Endothelial cell of umbilical vein (primary cell): ENCODE measurements around the gene CD93. TPM values are rescaled to one million over a fixed set of nuclear protein-coding genes. Genes with fewer than 3 reads are reported as not detected.

Experiments
- BruUV-seq: library from RNA; stranded (reverse); fragments of 400-500 nt; replicated peaks from 2 replicates; lab custom pipeline; 2021; lab: Mats Ljungman, UMichigan
- CTCF ChIA-PET: fragments of 300-600, 350-600 bp; sonication (Branson Sonifier 250); formaldehyde crosslinking; loops from one replicate; lab custom pipeline; 2021; ENCODE audit warnings: antibody characterized with exemption, inconsistent platforms; lab: Charles Lee
- POLR2A ChIA-PET: fragments of 300-600, 350-600 bp; sonication (Branson Sonifier 250); formaldehyde crosslinking; loops from one replicate; lab custom pipeline; 2021; ENCODE audit warnings: antibody characterized with exemption, inconsistent platforms; lab: Charles Lee
- DNase-seq: peaks from one replicate; pipeline ENCODE4 v3.0.0-alpha.2; 2011; ENCODE audit warnings: low read depth, low spot score
- FAIRE-seq: peaks from 2 replicates; lab custom pipeline; 2011; peaks lifted over from hg19 to GRCh38; lab: Jason Lieb, UNC
- H2AFZ ChIP-seq: 2 replicates; pipeline ENCODE4 v1.6.0; 2012; ENCODE audit warnings: low read depth, low read length, control low read depth, inconsistent platforms
- H3K27ac ChIP-seq: 2 replicates; pipeline ENCODE4 v1.5.1; 2011; ENCODE audit warnings: low read depth, mild to moderate bottlenecking, control low read depth, low read length, moderate library complexity; ENCODE audit not compliant: insufficient read depth
- H3K27me3 ChIP-seq, 2 experiments: 2 replicates each; pipeline versions ENCODE4 v1.6.0 to v1.6.1; 2011; ENCODE audit warnings: low read length in 2 of 2, mixed read lengths in 1 of 2; ENCODE audit not compliant: control insufficient read depth in 2 of 2, insufficient read depth in 2 of 2
- H3K36me3 ChIP-seq, 2 experiments: 2 replicates in 1 of 2; 3 replicates in 1 of 2; pipeline ENCODE4 v1.5.1; 2011; ENCODE audit warnings: low read length in 2 of 2, mild to moderate bottlenecking in 1 of 2, moderate library complexity in 1 of 2; ENCODE audit not compliant: control insufficient read depth in 2 of 2, insufficient read depth in 2 of 2; ENCODE audit errors: extremely low read depth in 1 of 2
- H3K4me1 ChIP-seq: 3 replicates; pipeline ENCODE4 v1.5.1; 2011; ENCODE audit warnings: mild to moderate bottlenecking, low read length; ENCODE audit not compliant: control insufficient read depth, insufficient read depth; ENCODE audit errors: extremely low read depth
- H3K4me2 ChIP-seq: 2 replicates; pipeline ENCODE4 v1.6.1; 2011; ENCODE audit warnings: low read length, control low read depth, mixed read lengths; ENCODE audit not compliant: insufficient read depth
- H3K4me3 ChIP-seq, 3 experiments: fragments of 200-600 bp in 1 of 3; sonication (generic), shearing (Covaris generic) in 1 of 3; replicated peaks in 1 of 3; 2 replicates each; pipeline ENCODE4 v1.5.1; 2011 to 2016; ENCODE audit warnings: control low read depth in 3 of 3, low read length in 3 of 3, mild to moderate bottlenecking in 2 of 3, inconsistent platforms in 1 of 3, low read depth in 1 of 3, moderate library complexity in 1 of 3; ENCODE audit not compliant: insufficient read depth in 1 of 3
- H3K79me2 ChIP-seq: 2 replicates; pipeline ENCODE4 v1.6.0; 2012; ENCODE audit warnings: low read length, inconsistent platforms; ENCODE audit not compliant: control insufficient read depth, insufficient read depth
- H3K9ac ChIP-seq: replicated peaks from 2 replicates; pipeline ENCODE3; 2011; ENCODE audit warnings: low read length, control low read depth; ENCODE audit not compliant: insufficient read depth; ENCODE audit errors: extremely low read depth
- H3K9me1 ChIP-seq: replicated peaks from 3 replicates; pipeline ENCODE4 v1.6.0; 2011; ENCODE audit warnings: mild to moderate bottlenecking, low read length; ENCODE audit not compliant: control insufficient read depth, insufficient read depth; ENCODE audit errors: extremely low read depth
- H3K9me3 ChIP-seq: replicated peaks from 2 replicates; pipeline ENCODE4 v1.5.1; 2012; ENCODE audit warnings: low read length, inconsistent platforms; ENCODE audit not compliant: control insufficient read depth, insufficient read depth
- H4K20me1 ChIP-seq: replicated peaks from 2 replicates; pipeline ENCODE3; 2011; ENCODE audit warnings: mild to moderate bottlenecking, low read length; ENCODE audit not compliant: control insufficient read depth, insufficient read depth; ENCODE audit errors: extremely low read depth
- EZH2 ChIP-seq: IDR thresholded peaks from 2 replicates; pipeline ENCODE4 v1.6.1; 2012; ENCODE audit warnings: borderline replicate concordance, low read depth, mild to moderate bottlenecking, moderate library complexity, low read length, inconsistent platforms; ENCODE audit not compliant: severe bottlenecking
- FOS ChIP-seq: IDR thresholded peaks from 2 replicates; pipeline ENCODE4 v1.6.1; 2011; ENCODE audit warnings: mild to moderate bottlenecking, low read length, moderate library complexity, borderline replicate concordance; ENCODE audit not compliant: insufficient read depth
- GATA2 ChIP-seq: IDR thresholded peaks from 2 replicates; pipeline ENCODE4 v1.7.0; 2011; ENCODE audit warnings: low read depth, mild to moderate bottlenecking, moderate library complexity, mixed read lengths, low read length; ENCODE audit not compliant: insufficient read length, insufficient read depth
- JUN ChIP-seq: IDR thresholded peaks from 2 replicates; pipeline ENCODE4 v1.6.1; 2011; ENCODE audit warnings: borderline replicate concordance, low read depth; ENCODE audit not compliant: insufficient read length, insufficient read depth
- MYC ChIP-seq: IDR thresholded peaks from one replicate; pipeline ENCODE4 v1.6.1; 2011; ENCODE audit warnings: mild to moderate bottlenecking, low read depth, low read length
- POLR2A ChIP-seq: IDR thresholded peaks from 2 replicates; pipeline ENCODE4 v1.6.1; 2012; ENCODE audit warnings: low read depth, mild to moderate bottlenecking, control low read depth, low read length
- POLR2AphosphoS5 ChIP-seq: IDR thresholded peaks from 2 replicates; pipeline ENCODE4 v1.6.1; 2012; ENCODE audit warnings: low read depth, mild to moderate bottlenecking, control low read depth, low read length, moderate library complexity; ENCODE audit not compliant: insufficient read depth
- dilution Hi-C: fragments of 300-500 bp; cut with MboI; formaldehyde crosslinking; loops from one replicate; pipeline ENCODE4 v1.15.0; 2019; ENCODE audit warnings: low sequenced_read_pairs; ENCODE audit not compliant: extremely low pct_ligation_motif_present
- intact Hi-C: fragments of 100-400 bp; cut with micrococcal nuclease; formaldehyde crosslinking; loops from one replicate; pipeline ENCODE4 v1.10.0; 2022
- polyA plus RNA-seq, 4 experiments: library from polyadenylated mRNA; depleted of rRNA in 3 of 4; stranded (reverse) in 3 of 4; unstranded in 1 of 4; fragments of >200 nt; gene quantifications; 2 replicates each; pipeline versions ENCODE4 v1.2.1 to v1.2.3, GENCODE V29; 2011 to 2012; ENCODE audit warnings: missing spikeins in 1 of 4
- total RNA-seq: library from RNA; stranded (reverse); gene quantifications from 2 replicates; pipeline ENCODE4 v1.2.3, GENCODE V29; 2021
- TF ChIP-seq, protein P1 (sequence below), 2 donors: IDR thresholded peaks; 1 replicate in 1 of 2; 2 replicates in 1 of 2; pipeline ENCODE4 v1.5.1; 2011; ENCODE audit warnings: low read length in 2 of 2, mild to moderate bottlenecking in 2 of 2, moderate library complexity in 2 of 2, control low read depth in 1 of 2, inconsistent platforms in 1 of 2, low read depth in 1 of 2; ENCODE audit not compliant: insufficient read depth in 1 of 2; ENCODE audit errors: extremely low read depth in 1 of 2
- TF ChIP-seq, protein P2 (sequence below): IDR thresholded peaks from 2 replicates; pipeline ENCODE4 v1.6.1; 2011; ENCODE audit not compliant: insufficient read depth, insufficient read length

CD93 gene
- total and polyA plus RNA-seq, 2 donors (not counting 3 experiments of a cell fraction or from before 2014, with no cell fraction given): 180 to 413 TPM

DNA sequence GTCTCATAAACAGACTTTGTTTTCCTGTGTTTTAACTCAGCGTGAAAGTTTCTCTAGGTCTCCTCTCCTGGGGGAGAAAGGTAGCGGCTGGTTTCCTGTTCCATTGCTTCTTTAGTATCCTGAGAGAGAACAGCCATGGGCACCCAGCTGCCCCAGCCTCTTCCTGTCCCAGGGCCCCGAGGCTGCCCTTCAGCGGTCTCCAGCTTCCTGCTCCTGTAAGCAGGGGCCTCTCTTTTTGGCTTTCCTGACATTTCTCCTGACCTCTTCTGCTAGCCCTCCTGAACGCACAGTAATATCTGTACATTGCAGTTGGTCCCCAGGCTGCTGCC is 53.4 kb downstream of the CD93 start:
- no peak overlapping the region for H3K9ac ChIP-seq
- H3K27me3 ChIP-seq: peaks cover 9 to 18% of the 10 kb centered on the region in 2 experiments
- no peaks in the 10 kb centered on the region for H3K9me3 ChIP-seq
- ChIA-PET POLR2A (no interaction called here), CTCF (interaction anchor here (1.0 kb wide), 1 partner anchor 85 kb away, joined by 3 read pairs; no protein-coding TSS in a partner anchor)
- H3K4me1 ChIP-seq: no peaks in the 10 kb centered on the region
- DNase-seq: no peak
- no peaks in the 10 kb centered on the region for H3K9me1 ChIP-seq
- H4K20me1 ChIP-seq: no peaks in the 10 kb centered on the region
- dilution Hi-C loops (no loop called here), intact Hi-C loops (no loop called here)
- no peak for FAIRE-seq
- TF ChIP-seq POLR2AphosphoS5: no peak
- no peak for TF ChIP-seq GATA2
- no peak for TF ChIP-seq EZH2
- TF ChIP-seq, protein P1, sequence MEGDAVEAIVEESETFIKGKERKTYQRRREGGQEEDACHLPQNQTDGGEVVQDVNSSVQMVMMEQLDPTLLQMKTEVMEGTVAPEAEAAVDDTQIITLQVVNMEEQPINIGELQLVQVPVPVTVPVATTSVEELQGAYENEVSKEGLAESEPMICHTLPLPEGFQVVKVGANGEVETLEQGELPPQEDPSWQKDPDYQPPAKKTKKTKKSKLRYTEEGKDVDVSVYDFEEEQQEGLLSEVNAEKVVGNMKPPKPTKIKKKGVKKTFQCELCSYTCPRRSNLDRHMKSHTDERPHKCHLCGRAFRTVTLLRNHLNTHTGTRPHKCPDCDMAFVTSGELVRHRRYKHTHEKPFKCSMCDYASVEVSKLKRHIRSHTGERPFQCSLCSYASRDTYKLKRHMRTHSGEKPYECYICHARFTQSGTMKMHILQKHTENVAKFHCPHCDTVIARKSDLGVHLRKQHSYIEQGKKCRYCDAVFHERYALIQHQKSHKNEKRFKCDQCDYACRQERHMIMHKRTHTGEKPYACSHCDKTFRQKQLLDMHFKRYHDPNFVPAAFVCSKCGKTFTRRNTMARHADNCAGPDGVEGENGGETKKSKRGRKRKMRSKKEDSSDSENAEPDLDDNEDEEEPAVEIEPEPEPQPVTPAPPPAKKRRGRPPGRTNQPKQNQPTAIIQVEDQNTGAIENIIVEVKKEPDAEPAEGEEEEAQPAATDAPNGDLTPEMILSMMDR (IDR thresholded peaks at IDR 0.05; ENCODE audit: extremely low read depth in 1 of 2, insufficient read depth in 1 of 2, low read depth in 1 of 2, low read length in 2 of 2): no peak
- TF ChIP-seq FOS: no peak
- TF ChIP-seq MYC: no peak
- TF ChIP-seq POLR2A: no peak
- TF ChIP-seq, protein P2, sequence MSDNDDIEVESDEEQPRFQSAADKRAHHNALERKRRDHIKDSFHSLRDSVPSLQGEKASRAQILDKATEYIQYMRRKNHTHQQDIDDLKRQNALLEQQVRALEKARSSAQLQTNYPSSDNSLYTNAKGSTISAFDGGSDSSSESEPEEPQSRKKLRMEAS: no peak
- no peak for TF ChIP-seq JUN
- no TSS peak for BruUV-seq
- no peak overlapping the region for H3K27ac ChIP-seq
- H3K36me3 ChIP-seq: no peaks in the 10 kb centered on the region
- H3K4me3 ChIP-seq: no peak overlapping the region
- H3K79me2 ChIP-seq: no peaks in the 10 kb centered on the region
- no peak overlapping the region for H2AFZ ChIP-seq
- no peak overlapping the region for H3K4me2 ChIP-seq
